AG09309 (cell line): ENCODE measurements around the gene SLC19A3.

Experiments used
- DNase-seq: peaks from one replicate; pipeline ENCODE4 v3.0.0-alpha.2; 2010; ENCODE audit warnings: low read depth
- H3K4me3 ChIP-seq: 2 replicates; pipeline ENCODE4 v1.5.1; 2011; ENCODE audit warnings: mild to moderate bottlenecking, low read depth, low read length, moderate library complexity; ENCODE audit not compliant: control insufficient read depth
- CTCF ChIP-seq: IDR thresholded peaks from 2 replicates; pipeline ENCODE4 v1.5.1; 2011; ENCODE audit warnings: mild to moderate bottlenecking, low read depth, low read length, inconsistent platforms; ENCODE audit not compliant: insufficient read depth, control insufficient read depth; ENCODE audit errors: missing control alignments

The SLC19A3 gene

GRCh38 chr2:227657199-227657845, 60.5 kb downstream of the SLC19A3 start:
- DNase-seq = peak; percentile 18
- no peak overlapping the region for H3K4me3 ChIP-seq
- TF ChIP-seq CTCF = no peak

DNA sequence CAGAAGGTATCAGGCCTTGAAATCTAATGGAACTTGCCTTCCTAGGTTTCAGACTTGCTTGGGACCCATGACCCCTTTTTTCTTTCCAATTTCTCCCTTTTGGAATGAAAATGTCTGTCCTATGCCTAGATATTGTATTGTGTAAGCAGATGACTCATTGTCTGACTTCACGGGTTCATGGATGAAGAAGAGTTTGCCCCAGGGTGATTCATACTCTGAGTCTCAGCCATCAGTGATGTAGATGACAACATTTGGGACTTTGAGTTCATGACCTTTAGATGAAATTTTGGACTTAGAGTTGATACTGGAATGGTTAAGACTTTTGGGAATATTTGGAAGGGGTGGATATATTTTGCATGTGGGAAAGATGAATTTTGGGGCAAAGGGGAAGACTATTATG, 62.4 kb downstream of the SLC19A3 start:
- H3K4me3 ChIP-seq = no peak overlapping the region
- TF ChIP-seq CTCF = no peak
- peak; percentile 66 for DNase-seq

DNA sequence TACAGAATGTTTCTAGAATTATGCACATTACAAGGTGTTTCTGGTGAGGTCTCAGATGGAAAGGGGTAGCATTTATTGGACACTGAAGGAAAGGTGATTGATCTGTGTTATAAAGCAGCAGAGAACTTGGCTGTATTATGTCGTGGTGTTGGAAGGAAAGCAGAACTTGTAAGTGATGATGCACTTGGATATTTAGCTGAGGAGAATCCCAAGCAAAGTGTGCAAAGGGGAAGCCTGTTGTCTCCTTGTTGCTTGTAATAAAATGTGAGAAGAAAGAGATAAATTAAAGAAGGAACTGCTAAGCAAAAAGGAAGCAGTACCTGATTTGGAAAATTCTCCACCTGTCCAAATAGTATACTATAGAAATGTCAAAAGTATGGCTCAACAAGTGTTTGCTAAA, 63.4 kb downstream of the SLC19A3 start:
- no peak overlapping the region for H3K4me3 ChIP-seq
- DNase-seq = no peak
- TF ChIP-seq CTCF = no peak

- TF ChIP-seq CTCF = no peak
- DNase-seq = peak; percentile 41
- no peak overlapping the region for H3K4me3 ChIP-seq
Measured at GRCh38 chr2:227653419-227653818, 64.4 kb downstream of the SLC19A3 start.

- no peak for DNase-seq
- no peak for TF ChIP-seq CTCF
- no peak overlapping the region for H3K4me3 ChIP-seq
Measured at GRCh38 chr2:227643990-227644551, 73.8 kb downstream of the SLC19A3 start.

DNA sequence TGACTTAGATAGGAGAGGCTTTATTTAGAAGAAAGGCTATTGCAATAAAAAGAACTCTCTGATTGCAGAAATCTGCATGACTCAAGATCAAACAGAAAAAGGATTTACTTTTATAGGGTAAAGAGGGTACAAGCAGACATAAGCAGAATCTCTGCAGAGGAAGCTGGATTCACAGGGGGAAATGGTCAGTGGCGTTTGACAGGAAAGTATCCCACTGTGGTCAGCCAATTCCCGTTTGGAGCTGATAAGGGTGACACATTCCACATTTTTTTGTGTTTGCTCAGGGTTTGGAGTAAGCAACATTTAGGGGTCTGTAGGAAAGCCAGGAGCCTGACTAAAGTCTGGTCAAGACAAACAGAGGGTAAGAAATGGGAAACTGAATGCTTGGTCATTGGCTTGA, 75.2 kb downstream of the SLC19A3 start:
- TF ChIP-seq CTCF = no peak
- no peak for DNase-seq
- no peak overlapping the region for H3K4me3 ChIP-seq

DNA sequence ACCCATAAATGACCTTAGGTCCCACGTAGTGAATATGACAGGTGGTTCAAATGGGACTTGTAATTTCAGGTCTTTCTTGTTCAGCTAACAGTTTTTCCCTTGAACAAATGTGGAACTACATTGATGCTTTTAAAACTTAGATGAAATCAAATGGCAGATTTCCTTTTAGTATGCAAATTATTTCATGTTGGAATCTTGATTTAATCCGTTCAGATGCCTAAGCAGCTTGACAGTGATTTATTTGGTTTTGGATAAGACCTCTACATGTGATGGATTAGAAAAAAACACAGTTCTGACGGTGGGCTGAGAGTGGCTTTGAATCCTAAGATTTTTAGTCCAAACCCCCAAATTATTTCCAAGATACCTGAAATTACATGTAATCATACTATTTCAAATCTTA, 83.6 kb downstream of the SLC19A3 start:
- no peak for DNase-seq
- H3K4me3 ChIP-seq = no peak overlapping the region
- no peak for TF ChIP-seq CTCF
